ENCODE measurements around the gene CATSPER3.

DNA sequence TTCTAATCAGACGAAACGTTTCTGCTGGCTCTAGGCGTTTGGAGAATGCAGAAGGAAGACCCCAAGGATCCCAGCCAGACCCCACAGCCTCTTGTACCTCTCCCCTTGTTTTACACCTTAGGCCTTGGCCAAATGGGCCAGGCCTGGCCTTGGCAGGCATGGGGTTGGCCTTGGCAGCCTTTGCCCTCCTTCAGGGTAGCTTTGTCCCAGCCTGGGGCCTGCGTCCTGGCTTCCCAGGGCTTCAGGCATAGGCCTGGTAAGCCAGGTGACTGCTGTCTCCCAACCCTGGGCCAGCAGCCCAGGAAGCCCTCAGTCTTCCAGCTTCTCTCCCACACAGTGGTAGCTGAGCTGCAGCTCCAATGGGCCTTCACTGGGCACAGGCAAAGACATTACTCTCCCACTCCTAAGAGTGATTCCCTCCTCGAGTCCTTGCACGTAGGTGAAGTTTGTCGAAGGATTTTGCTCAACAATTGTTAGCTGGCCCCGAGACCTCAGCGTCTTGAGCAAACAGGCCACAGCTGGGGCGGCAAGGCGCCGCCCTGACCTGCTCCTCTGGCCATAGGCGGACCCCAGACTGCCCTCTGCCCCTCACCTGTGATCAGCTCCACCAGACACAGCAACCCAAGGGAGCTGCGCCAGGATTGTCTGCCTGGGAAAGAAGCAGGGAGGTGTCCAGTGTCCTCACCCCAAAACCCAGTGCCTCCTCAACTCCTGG is 67.4 kb downstream of the CATSPER3 start:
- TF ChIP-seq CTCF (conservative IDR thresholded peaks at IDR 0.05) (no peak), EZH2 (IDR thresholded peaks at IDR 0.05; ENCODE audit: low read depth) (no peak)

All from PC-9 (cell line).